HG02571 (cell line): Measurements from ENCODE around the gene RPN2.

Experiments used
- ATAC-seq: cut with Tn5 transposase; IDR thresholded peaks from one replicate; pipeline ENCODE4 v1.9.1; 2021; ENCODE audit warnings: mild to moderate bottlenecking, moderate library complexity; ENCODE audit not compliant: unreplicated experiment

Gene RPN2

DNA sequence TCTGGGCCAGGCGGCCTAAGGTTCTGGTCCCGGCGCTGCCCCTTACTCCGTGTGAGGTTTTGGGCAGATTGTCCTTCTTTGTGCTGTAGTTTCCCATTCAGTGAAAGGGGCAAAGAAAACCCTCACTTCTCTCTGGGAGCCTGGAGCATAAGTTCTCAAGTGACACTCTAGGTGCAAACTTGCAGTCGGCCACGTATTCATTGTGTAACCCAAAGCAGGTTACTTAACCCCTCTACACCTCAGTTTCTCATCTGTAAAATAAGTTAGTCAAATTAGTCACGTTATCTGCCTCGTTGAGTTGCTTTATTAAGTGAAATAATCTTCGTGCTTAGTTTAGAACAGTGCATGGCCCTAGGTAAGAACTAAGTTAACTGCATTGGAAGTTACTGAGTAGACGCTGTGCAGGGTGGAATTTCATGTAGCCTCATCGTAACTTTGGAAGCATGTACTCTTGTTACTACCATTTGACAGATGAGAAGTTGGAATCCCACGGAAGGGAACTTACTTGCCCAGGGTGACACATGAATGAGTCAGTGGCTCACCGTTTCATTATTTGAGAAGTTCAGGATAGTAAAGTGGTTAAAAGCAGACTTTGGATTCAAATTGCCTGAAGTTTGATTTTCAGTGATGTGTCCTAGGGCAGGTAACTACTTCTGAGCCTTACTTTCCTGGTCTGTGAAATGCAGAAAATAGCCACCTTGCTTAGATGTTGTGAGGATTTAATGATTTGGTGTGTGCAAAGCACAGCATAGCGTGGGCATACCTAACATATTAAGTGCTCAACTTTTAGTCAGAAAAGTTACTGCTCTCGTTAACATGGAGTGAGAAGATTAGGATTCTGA, 774 bp downstream of the RPN2 start:
- ATAC-seq, result no peak

GRCh38 chr20:37185686-37186085, 6.6 kb downstream of the RPN2 start:
- ATAC-seq, result no peak

- ATAC-seq, result no peak
Observed at GRCh38 chr20:37188787-37189186, 9.7 kb downstream of the RPN2 start.

GRCh38 chr20:37189416-37190016, 10.4 kb downstream of the RPN2 start:
- ATAC-seq, result no peak

GRCh38 chr20:37190354-37191112, 11.4 kb downstream of the RPN2 start:
- no peak for ATAC-seq

- peak; percentile 54 for ATAC-seq
Observed at GRCh38 chr20:37192137-37192854, 13.2 kb downstream of the RPN2 start.

GRCh38 chr20:37193226-37193625, 14.1 kb downstream of the RPN2 start:
- no peak for ATAC-seq

- no peak for ATAC-seq
Observed at GRCh38 chr20:37193821-37194220, 14.7 kb downstream of the RPN2 start.

DNA sequence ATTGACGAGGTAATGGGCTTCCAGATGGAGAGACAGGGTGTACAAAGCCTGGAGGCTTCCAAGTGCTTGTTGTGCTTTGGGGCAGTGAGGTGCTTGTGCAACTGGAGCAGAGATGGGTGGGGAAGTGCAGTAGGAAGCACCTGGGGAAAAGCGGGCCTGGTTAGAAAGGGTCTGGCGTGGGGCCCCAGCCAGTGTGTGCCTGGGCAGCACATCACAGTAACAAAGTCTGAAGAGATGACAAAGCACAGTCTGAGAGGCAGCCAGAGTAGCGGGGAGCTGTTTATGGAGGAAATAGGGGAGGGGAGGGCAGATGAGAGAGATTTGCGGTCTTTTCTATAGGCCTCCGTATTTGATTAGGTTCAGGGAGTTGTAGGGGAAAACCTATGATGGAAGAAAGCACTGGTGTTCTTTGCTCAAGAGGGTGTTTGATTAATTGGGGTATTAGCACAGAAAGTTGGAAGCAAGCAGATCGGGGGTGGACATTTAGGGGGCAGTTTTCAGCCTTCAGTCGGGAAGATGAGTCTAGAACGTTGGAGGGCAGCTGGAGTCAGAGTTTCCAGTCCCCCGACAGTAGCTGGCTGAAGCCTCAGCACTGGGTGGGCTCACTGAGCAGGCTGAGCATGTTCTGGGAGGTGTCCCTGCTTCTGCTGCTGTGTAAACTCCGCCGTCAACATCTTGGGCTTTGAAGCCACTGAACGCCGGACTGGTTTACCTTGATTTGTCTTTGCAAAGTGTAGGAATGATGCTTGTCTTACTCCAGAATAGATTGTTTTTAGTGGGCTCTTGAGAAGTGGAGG, 15.7 kb downstream of the RPN2 start:
- ATAC-seq, result no peak

DNA sequence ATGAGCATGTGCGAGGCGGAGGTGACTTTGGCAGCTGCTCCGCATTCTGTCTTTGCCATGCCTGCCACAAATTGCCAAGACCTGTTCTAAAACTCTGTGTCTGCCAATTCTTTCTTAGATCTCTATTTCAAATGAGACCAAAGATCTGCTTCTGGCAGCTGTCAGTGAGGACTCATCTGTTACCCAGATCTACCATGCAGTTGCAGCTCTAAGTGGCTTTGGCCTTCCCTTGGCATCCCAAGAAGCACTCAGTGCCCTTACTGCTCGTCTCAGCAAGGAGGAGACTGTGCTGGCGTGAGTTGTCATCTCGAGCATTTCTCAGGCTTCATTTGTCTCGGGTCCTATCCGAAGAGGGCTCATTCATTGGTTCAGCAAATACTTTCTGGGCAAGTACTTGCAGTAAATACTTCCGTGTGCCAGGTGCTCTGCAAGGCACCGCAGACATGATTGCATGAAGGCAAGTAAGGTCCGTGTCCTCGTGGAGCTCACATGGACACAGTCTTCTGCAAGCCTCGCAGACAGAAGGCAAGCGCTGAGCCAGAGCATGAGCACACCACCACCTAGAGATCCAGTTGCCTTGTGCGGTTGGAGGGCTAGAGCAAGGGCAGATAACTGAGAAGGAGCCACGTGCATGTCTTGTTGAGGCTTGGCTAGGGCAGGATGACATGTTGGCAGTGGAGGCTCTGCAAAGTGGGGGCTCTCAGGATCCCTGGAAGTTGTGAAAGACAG, 20.0 kb downstream of the RPN2 start:
- ATAC-seq, result no peak

DNA sequence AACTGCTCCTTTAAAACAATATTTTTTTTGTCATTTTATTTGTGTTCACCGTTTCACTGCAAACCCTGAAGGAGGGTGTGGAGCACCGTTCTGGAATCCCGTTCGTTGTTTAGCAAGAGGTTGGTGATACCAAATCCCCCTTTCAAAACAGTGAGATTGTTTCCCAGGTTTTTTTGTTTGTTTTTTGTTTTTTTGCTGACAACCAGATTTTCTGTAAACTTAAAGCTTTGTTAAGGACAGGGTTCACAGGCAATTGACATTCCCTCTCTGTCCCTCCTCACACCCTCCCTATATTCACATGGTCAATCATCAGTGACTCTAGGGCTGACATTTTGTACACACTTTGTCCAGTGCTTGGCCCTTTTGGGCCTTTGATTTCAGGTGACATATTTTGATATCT, 21.2 kb downstream of the RPN2 start:
- ATAC-seq, result no peak

- no peak for ATAC-seq
Observed at GRCh38 chr20:37200926-37201826, 22.0 kb downstream of the RPN2 start.

DNA sequence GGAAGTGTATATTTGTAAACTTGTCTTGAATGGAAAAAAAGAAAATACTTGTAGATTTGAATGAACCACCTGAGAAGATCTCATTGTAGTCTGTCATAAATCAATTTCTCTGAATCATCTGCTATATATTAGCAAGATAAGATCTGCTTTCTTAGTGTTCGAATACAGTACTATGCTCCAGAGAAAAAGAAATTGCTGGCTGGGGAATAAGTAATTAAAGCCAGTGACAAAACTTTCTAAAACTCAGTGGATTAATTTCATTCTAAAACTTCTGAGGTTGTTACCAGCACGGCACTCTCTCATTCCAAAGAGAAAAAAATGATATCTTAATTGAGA, 22.7 kb downstream of the RPN2 start:
- no peak for ATAC-seq

GRCh38 chr20:37202267-37202943, 23.3 kb downstream of the RPN2 start:
- no peak for ATAC-seq

- no peak for ATAC-seq
Observed at GRCh38 chr20:37204056-37204455, 24.9 kb downstream of the RPN2 start.

DNA sequence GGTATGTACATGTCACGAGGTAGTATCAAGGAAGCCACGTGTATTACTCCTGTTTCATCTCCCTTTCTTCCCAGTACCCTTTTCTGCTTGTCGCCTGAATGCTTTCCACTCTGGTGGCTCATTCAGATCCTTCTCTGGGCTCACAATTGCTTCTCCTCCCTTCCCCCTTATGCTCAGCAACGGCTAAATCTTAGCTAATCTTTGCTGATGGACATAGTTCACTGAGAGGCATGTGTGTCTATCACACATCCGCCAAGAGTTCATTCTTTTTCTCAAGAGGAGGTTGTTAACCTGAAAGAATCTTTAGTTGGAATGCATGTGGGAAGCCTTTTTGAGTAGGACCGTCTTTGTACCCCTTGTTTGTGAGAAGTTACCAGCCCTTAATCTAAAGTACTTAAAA, 26.0 kb downstream of the RPN2 start:
- no peak for ATAC-seq

GRCh38 chr20:37205794-37206193, 26.7 kb downstream of the RPN2 start:
- no peak for ATAC-seq

GRCh38 chr20:37207171-37207570, 28.0 kb downstream of the RPN2 start:
- no peak for ATAC-seq
